HL-60 (cell line): ENCODE data around the gene PPP1R14C.

Experiments
- CTCF ChIP-seq: IDR thresholded peaks from one replicate; pipeline ENCODE4 v1.5.1; 2011; ENCODE audit warnings: low read length, control low read depth, inconsistent platforms; ENCODE audit not compliant: insufficient read depth
- GABPA ChIP-seq: IDR thresholded peaks from 2 replicates; pipeline ENCODE4 v1.6.1; 2012; ENCODE audit warnings: low read depth
- POLR2AphosphoS5 ChIP-seq: IDR thresholded peaks from 2 replicates; pipeline ENCODE4 v1.6.1; 2012; ENCODE audit warnings: low read depth
- REST ChIP-seq: IDR thresholded peaks from 2 replicates; pipeline ENCODE4 v1.6.1; 2012; ENCODE audit warnings: low read depth; ENCODE audit not compliant: insufficient replicate concordance

- TF ChIP-seq CTCF, result no peak
- no peak for TF ChIP-seq GABPA
- no peak for TF ChIP-seq REST
- TF ChIP-seq POLR2AphosphoS5, result no peak
Measured at GRCh38 chr6:150118627-150119026, 24.2 kb upstream of the PPP1R14C start.
